ENCODE data around the gene CLHC1.
"Not testable (repeated sequence)": the region's sequence is repeated elsewhere in the genome, so short reads cannot be mapped to it uniquely, and the experiment has no call there.

Gene CLHC1

GRCh38 chr2:55135491-55135890 lies 96.6 kb downstream of the CLHC1 start:
- no peak for DNase-seq (ENCODE audit: low spot score)

DNA sequence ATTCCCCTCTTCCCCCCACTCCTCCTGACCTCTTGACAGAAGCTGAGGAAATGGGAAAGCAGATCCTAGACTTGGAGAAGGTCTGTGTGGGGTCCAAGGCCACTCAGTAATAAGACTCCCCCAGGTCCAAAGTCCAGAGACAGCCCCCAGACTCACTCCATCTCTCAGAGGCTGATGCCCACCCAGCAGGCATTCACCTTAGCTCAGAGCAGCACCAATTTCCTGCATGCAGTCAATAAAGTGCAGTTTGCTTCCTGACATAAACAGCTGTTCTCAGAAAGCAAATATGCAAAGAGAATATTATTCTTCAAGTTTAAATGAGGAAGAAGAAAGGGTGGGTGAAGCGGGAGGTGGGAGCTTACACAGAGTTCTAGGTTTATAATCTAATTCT lies 97.8 kb downstream of the CLHC1 start:
- DNase-seq (ENCODE audit: low spot score) = no peak

DNA sequence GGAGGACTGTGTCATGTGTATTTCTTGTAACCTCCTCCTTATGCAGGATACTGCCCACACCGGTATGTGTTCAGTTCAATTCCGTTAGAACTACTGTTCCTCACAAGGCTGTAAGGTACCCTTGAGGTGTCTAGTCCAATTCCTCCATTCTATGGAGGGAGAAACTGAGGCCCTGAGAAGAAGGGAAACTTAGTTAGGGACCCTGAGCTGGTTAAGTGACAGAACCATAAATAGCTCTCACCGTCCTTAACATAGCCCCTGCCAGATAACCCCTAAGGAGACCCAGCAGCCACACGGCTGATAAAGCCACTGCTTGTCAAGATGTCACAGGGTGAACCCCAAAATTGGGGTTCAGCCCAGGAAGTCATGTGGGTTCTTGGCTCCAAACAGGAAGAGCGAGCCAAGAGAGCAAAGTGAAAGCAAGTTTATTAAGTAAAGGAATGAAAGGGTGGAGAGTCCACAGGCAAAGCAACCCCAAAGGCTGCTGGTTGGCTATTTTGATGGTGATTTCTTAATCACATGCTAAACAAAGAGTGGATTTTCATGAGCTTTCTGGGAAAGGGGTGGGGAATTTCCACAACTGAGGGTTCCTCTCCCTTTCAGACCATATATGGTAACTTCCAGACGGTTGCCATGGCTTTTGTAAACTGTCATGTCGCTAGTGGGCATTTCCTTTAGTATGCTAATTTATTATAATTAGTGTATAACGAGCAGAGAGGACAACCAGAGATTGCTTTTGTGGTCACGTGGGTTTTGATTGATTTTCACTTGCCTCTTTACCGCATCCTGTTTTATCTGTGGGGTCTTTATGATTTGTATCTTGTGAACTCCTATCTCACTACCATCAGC lies 98.4 kb downstream of the CLHC1 start:
- no peak for DNase-seq (ENCODE audit: low spot score)

DNA sequence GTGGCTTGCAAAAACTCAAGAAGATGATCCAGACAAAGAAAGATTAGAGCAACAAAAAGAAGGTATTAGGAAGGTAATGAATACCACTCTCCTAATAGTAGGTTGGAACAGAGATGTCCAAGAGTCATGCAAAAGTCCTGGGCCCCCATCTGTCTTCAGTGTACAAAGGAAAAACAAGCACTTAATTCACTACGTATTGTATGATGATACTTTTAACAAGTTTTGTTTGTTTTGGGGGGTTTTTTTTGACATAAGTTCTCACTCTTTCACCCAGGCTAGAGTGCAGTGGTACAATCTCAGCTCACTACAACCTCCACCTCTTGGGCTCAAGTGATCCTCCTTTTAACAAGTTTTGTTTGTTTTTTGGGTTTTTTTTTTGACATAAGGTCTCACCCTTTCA lies 101.2 kb downstream of the CLHC1 start:
- DNase-seq (ENCODE audit: low spot score) = no peak

- not testable (repeated sequence) for DNase-seq (ENCODE audit: low spot score)
Observed at GRCh38 chr2:55126643-55127042, 105.5 kb downstream of the CLHC1 start.

Measured in RKO (cell line).